ENCODE results near the gene RNASE8.

DNA sequence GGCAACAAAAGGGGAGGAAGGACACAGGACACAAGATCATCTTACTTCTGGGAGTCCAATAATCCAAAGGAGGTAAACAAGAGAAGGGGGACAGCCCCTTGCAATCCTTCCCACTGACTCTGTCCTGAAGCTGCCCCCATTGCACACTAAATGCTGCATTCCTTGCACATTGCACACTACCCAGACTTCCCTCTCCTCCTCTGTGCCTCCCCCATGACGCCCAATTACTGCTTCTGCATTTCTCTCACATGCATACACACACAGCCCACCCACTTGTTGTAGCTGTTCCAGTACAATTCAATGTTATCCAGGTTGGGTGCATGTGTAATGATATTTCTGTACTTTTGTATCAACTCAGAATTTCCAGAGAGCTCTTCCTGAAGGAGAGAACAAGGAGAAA is 38.3 kb upstream of the RNASE8 start:
- TF ChIP-seq CTCF (IDR thresholded peaks at IDR 0.05; ENCODE audit: poor library complexity), result no peak
- no peak for TF ChIP-seq EZH2phosphoT487 (IDR thresholded peaks at IDR 0.05; ENCODE audit: low read depth, severe bottlenecking, unreplicated experiment)
- no peak for TF ChIP-seq EZH2 (IDR thresholded peaks at IDR 0.05; ENCODE audit: borderline replicate concordance)
